Suppressor macrophage (primary cell): ENCODE measurements around the gene VSIG10.
A peak's percentile ranks its signal among the peaks of the same experiment; 100 is the strongest.

ENCODE experiments used
- DNase-seq, 4 experiments: peaks; one replicate each; pipeline ENCODE4 v3.0.0-alpha.2; 2020 to 2022

VSIG10 gene

DNA sequence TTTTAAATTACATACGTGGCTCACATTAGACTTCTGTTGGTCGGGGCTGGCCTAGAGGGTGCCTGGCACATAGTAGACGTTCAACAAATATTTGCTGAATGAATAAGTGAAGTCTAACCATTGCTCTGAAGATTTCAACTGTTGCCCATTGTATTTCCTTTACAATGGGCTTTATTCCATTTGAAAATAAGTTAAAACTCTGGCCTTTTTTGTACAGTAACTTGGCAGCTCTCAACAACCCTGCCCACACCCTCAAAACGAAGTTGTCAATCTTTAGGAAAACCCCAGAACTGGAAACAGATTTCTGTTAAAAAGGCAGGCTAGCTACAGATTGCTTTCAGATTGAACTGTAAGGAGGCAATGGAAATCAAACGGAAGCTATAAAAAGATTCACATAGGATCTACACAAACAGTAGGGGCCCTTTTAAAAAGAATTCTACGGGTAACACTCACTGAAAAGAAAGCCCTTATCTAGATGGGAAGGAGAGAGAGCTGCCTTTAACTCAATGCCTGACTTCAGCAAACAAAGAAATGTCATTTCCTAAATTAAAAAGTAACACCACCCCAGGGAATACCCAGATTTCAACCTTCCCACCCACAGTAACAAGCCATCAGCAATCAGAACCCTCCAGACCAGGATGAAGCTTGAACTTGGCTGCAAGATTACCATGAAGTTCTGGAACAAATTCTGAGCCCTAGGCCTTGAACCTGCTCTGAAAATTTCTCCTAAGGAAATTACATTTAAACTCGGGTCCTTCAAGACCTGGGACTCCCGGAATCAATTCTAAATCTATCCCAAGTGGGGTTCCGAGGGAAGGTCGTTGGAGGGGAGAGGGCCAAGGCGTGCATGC lies 44.2 kb downstream of the VSIG10 start:
- peak in 3 of 4 experiments; percentile 21 to 43 (median 43) for DNase-seq

DNA sequence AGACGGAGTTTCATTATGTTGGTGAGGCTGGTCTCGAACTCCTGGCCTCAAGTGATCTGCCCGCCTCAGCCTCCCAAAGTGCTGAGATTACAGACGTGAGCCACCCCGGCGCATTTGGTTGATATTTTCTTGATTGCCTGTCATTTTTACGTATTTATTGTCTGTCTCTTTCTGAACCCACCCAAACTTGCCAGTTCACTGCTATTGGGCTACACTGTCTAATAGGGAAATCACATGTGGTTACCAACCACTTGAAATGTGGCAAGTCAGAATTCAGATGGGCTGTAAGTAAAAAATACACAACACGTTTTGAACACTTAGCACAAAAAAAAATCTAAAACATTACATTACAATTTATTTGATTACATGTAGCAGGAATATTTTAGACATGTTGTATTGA lies 44.9 kb downstream of the VSIG10 start:
- DNase-seq = no peak

DNA sequence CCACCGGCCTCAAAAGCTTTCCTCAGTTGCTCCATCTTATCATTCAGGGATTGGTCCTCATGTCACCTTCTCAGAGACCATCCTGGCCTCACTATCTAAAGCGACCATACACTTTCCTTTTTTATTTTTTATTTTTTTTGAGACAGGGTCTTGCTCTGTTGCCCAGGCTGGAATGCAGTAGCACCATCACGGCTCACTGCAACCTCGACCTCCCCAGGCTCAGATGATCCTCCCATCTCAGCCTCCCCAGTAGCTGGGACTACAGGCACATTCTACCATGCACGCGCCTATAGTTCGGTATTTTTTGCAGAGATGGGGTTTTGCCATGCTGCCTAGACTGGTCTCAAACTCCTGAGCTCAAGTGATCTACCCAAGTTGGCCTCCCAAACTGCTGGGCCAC lies 45.6 kb downstream of the VSIG10 start:
- no peak for DNase-seq

DNA sequence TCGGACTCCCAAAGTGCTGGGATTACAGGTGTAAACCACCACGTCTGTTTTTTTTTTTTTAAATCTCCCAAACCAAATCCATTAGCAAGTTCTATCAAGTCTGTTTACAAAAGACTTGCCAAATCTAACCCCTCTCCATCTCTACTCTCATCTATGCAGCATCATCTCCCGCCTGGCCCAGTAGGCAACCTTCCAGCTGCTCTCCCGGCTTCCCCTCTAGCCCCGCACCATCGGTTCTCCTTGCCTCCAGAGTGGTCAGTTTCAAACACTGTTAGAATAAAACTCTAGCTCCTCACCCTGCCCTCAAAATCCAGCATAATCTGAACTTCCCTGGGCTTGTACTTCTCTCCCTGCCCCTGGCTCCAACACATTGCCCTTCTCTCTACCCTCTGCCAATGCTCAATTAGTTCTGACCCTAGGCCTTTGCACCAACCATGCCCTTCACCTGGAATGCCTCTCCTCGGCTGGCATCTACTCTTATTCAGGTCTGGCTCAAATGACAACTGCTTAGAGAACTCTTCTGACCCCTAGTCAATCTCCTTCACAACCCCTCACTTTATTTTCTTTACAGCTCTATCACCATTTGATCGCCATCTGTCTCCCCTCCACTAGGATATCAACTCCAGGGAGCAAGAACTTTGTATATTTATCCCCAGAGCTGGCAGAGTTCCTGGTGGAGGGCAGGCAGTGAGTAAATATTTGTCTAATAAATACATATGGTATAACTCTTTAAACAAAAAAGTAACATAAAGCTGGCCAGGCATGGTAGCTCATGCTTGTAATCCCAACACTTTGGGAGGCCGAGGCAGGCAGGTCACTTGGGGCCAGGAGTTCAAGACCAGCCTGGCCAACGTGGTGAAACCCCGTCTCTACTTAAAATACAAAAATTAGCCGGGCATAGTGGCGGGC lies 47.7 kb downstream of the VSIG10 start:
- no peak for DNase-seq

DNA sequence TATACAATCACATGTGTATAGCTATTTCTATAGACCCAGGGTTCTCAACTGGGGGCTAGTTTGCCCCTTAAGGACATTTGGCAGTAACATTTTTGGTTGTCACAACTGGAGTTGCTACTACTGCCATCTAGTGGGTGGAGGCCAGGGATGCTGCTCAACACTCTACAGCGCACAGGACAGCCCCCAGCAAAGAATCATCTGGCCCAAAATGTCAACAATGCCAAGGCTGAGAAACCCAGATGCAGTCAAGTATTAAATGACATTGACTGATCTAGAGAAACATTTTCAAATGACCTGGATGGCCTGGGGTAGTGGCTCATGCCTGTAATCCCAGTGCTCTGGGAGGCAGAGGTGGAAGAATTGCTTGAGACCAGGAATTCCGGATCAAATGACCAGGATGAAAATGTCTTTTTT lies 48.7 kb downstream of the VSIG10 start:
- peak; percentile 63 to 73 (median 65) for DNase-seq

DNA sequence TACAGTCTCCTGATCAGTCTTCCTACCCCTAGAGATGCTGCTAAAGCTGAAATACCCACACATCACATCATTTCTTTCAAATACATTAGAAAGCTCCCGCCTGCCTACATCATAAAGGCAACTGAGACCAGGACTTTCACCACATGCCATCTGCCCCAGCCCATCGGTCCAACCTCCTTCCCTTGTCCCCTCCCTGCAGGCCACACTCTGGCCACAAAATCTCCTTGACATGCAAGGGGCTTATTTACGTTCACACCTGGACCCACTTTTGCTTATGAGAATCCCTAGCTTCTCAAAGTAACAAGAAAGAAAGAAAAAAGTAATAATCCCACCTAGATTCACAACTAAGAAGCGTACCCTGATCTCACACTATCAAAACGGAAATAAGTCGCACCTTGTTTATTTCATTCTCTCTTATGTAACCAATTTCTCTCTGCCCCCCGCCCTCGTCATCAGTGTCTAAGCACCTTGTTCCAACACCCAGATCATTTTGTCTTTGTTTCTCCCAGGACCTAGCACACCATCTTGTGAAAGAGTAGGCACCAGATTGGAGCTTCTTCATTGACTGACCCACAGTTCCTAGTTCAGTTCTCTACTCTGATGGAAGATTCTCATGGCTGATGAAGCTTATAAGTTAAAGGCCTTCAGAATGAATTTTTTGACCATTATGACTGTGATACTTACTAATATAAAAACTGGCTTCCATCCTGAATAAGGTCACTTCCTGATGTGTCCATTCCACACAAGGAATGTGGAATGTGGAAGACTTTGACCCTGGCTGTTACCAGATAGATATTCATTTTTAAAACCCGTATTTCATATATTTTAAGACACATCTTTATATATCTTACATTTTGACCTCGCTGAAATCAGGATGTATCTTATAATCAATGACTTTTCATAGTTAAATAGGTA lies 50.5 kb downstream of the VSIG10 start:
- no peak for DNase-seq

DNA sequence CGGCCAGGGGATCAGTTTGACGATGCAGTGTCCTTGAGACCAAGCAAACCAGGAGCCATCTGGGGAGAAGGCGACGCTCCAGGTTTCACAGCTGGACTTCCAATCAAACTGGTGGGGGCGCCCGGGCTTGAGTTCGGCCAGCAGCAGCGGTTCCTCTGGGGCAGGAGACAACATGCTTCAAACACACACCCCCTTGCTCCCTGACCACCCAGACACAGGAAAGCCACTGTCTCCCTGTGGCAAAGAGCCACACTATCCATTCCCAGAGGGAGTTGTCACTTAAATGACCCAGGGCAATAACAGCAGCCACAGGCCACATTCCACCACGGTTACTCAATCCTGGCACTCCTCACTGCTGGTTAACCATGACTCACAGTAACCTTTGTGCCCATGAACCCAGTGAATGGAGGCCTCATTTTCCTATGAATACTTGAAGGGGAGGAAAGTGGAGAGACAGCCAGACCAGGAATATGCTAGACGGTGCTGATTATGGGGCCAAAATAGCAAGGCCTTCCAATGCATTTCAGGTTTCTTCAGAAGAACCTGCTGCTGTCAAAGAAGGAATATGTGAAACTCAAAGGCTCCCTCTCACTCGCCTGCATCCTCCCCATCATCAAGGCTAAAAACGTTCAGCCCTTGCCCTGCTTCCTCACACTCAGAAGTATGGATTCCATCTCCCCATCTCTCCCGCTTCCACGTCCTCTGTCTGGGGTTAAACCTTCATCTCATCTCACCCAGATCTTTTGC lies 51.3 kb downstream of the VSIG10 start:
- peak; percentile 25 to 49 (median 43) for DNase-seq

DNA sequence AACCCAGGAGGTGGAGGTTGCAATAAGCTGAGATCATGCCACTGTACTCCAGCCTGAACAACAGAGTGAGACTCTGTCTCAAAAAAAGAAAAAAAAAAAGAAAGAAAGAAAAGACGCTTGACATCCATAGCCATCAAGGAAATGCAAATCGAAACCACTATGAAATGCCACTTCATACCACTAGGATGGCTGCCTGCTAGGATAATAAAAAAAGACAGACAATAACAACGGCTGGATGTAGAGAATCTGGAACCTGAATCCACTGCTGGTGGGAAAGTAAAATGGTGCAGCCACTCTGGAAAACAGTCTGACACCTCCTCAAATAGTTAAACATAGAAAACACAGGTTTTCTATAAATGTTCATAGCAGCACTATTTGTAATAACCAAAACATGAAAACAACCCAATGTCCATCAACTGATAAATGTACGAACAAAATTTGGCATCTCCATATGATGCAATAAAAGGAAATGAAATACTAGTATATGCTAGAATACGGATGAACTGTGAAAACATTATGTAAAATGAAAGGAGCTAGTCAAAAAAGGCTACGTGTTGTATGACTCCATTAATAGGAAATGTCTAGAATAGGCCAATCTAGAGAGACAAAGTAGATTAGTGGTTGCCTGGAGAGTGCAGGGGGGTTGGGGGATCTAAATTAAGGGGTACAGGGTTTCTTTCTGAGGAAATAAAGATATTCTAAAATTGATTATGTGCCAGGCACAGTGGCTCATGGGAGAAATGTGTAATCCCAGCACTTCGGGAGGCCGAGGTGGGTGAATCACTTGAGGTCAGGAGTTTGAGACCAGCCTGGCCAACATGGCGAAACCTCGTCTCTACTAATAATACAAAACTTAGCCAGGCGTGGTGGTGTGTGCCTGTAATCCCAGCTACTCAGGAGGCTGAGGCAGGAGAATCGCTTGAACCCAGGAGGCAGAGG lies 52.6 kb downstream of the VSIG10 start:
- DNase-seq = no peak

DNA sequence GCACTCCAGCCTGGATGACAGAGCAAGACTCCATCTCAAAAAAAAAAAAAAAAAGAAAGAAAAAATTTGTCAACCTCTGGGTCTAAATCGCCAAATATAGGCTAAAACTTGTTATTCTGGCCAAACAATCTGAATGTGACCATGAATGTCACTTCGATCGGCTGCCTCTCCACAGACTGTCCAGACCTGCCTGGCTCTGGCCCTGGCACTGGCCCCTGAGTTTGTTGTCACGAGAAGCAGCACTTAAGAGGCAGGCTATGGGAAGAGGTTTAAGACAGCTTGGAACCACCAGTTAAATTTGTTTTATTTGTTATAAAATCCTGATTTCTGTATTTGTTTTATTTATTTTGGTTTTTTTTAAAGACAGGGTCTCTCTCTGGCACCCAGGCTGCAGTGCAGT lies 57.4 kb downstream of the VSIG10 start:
- no peak for DNase-seq

DNA sequence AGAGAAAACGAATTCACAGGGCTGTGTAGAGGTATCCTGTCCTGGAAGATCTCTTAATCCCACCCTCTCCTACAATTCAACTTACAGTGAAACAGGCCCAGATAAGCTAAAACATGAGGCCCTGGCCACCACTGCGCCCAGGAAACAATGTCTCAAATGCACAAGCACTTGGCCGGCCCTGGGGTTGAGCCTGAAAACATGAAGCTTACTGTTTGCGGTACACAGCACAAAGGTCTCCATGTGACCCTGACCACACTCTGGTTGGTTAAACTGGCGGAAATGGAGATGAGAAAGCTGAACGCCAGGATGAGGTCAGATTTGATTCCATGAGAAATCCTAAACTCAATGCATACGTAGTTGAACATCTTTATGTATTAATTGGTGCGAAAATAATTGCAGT lies 59.2 kb downstream of the VSIG10 start:
- DNase-seq = no peak

DNA sequence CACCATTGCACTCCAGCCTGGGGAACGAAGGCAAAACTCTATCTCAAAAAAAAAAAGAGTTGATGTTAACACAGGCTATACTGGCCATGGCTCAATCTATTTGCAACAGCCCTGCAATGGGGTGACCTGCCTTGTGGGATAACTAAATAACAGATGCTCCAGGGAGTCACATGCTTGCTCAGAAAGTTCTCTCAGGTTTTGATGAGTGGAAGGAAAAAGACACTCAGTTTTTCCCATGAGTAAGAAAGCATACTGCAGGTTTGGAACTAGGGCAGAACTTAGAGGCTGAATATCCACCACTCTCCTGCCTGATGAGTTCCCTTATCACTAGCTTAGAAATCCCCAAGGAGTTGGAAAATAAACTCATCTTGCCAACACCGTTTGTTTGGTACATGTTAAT lies 59.7 kb downstream of the VSIG10 start:
- no peak for DNase-seq

DNA sequence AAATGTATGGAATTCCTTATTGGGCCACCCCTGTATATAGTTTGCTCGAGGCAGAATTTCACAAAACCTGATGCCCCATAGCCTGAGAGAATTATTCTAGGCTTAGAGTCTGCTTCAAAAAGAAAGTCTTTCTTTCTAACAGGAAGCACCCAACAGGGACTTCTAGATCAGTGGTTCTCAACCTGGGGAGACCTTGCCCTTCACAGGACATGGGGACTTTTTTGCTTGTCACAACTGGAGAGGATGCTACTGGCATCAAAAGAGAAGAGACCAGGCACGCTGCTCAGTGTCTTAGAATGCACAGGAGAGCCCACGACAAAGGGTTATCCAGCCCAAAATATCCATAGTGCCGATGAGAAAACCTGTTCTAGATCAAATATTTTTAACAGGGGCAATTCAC lies 61.7 kb downstream of the VSIG10 start:
- no peak for DNase-seq

DNA sequence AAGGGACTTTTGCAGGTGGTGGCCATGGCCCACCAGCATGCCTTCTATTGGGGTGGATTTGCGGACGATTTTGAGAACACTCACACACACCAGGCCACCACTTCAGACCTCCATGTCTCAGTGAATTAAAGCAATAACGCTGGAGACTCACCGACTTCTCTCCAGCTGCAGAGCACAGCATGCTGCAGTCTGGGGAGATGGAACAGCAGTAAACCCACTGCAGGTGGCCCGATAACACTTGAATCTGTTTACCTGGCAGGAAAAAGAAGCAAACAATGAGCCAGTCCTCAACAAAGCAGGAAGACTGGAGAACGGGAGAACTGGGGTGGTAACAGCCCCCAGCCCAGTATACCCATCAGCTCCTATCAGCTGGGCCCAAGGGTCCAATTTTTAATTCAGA lies 65.7 kb downstream of the VSIG10 start:
- DNase-seq = no peak

DNA sequence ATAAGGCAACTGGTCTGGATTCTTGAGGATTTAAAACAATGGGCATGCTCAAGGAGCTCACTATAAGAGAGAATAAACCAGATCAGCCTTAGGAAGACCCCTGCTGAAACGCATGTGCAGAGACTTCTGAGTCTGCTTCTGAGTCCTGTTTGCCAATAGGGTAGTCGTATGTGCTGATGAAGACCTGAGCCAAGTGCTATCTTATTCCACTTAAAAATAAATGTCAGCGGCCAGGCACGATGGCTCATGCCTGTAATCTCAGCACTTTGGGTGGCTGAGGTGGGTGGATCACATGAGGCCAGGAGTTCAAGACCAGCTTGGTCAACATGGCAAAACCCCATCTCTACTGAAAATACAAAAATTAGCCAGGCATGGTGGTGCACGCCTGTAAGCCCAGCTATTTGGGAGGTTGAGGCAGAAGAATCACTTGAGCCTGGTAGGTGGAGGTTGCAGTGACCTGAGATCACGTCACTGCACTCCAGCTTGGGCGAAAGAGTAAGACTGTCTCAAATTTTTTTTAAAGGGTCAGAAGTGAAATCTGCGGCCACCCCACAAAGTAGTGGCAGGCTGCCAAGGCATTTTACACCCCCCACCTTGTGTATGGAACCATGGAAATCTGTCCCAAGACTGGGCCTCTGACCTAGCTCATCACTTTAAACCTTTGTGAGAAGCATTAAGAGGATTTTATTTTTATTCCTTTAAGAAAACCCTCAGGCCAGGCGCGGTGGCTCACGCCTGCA lies 67.0 kb downstream of the VSIG10 start:
- no peak for DNase-seq

DNA sequence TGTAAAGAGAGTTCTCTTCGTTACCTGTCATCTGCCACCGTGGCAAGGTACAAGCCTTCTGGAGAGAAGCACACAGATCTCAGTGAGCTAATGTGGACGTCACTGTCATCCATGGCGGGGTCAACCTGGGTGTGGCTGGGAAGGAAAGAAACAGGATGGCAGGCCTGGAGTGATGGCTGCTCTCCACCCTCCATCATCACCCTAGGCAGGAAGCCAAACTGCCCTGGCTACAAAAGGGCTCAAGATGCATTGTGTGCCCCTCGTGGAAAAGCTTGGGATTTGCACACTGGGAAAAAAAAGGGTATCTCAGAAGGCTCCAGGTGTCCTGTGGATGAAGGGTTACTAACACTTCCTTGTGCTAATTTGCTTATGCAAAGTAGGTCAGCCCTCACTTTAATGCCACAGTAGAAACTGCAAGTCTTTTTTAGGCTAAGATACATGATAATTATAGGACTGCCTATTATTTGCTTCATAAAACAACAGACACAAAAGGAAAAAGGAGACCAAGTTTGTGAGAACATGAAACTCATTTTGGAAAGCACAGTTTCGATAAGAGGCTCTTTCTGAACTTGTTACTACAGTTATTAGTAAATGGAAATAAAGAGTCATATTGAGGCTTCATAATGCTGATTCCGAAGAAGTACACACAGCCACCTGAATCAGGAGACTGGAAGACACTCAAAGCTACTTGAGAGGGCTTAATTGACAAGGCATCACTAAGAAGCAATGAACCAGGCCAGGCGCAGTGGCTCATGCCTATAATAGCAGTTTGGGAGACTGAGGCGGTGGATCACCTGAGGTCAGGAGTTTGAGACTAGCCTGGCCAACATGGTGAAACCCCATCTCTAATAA lies 68.4 kb downstream of the VSIG10 start:
- no peak for DNase-seq

DNA sequence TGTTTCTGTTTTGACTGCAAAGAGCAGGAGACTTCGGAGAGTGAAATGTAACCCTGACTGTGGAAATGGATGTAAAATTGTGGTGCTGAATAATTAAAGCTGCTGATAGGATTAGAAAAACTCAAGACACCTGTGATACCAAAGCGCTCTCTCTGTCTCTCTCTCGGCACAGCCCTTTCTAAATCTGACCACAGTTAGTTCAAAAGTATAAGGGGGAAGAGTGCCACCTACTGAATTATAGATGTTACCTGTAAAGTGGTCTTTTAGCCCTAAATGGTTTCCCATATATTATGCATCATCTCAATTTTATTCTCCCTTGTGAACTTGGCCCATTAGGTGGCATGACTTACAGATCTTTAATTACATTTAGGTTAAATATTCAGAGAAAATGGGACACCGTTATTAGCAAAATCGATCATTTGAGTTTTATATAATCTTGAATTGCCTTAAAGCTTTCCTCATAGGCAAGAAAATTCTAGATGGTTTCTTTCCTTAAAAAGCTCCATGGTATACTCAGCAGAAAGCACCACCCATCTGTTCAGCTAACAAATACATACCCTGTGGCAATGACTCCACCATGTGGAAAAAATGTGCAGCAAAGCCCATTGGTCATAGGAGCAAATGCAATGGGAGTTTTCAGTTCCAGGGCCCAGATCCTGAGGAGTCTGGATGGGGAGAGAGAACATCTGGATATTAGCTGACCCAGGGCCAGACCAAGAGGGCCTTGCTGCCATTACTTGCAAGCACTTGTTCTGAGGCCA lies 69.2 kb downstream of the VSIG10 start:
- no peak for DNase-seq

DNA sequence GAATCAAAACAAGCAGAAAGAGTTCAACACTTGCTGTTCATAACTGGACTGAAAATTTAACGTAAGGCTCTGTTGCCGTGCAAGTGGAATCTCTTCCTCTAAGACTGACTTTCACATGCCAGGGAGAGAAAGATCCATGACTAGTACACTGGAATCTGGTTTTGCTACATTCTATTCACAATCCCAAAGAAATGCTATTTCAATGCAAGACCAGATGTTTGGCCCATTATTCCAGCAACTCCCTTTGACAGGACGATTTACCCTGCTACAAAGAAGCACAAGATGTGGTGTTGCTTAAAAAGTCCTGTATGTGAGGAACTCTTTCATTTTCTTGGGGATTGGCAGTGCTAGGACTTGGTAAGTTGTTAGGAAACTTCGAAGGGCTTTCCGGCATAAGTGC lies 69.9 kb downstream of the VSIG10 start:
- DNase-seq = no peak

DNA sequence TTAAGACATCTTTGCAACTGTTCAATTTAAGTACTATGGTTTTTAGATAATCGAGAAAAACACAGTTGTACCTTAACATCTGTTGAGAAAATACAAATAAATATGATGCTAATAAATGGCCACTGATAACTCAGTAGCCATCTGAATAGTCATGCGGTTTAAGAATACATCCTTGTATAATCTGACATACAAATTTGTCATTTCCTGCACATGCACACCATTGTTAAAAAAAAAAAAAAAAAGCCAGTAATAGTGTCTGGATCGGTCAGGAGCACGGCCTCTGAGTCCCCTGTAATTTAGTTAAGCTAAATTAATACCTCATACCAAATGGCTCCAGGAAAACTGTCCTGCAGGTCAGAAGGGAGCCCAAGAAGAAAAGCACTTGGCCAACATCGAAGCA lies 70.5 kb downstream of the VSIG10 start:
- no peak for DNase-seq
